HG03097 (cell line): ENCODE results near the gene UQCC3.

Experiments
- ATAC-seq: cut with Tn5 transposase; IDR thresholded peaks from one replicate; pipeline ENCODE4 v1.9.1; 2021; ENCODE audit not compliant: unreplicated experiment, low FRiP score

The UQCC3 gene

GRCh38 chr11:62721994-62722393, 50.5 kb downstream of the UQCC3 start:
- no peak for ATAC-seq
